Muscle of leg (tissue), 16 donors: ENCODE results near the gene KIR3DL2. TPM values are rescaled to one million over a fixed set of nuclear protein-coding genes. Genes with fewer than 3 reads are reported as not detected.
"Not testable (repeated sequence)": the region's sequence is repeated elsewhere in the genome, so short reads cannot be mapped to it uniquely, and the experiment has no call there.

Source experiments
- DNase-seq: peaks from one replicate; pipeline ENCODE4 v3.0.0; 2013
- H3K27ac ChIP-seq: one replicate; pipeline ENCODE4 v1.5.1; 2013; ENCODE audit warnings: mild to moderate bottlenecking, low read length, control low read depth
- H3K27me3 ChIP-seq: one replicate; pipeline ENCODE4 v1.6.1; 2013; ENCODE audit warnings: low read length; ENCODE audit not compliant: control insufficient read depth, insufficient read depth
- H3K36me3 ChIP-seq: one replicate; pipeline ENCODE4 v1.6.1; 2013; ENCODE audit warnings: low read length; ENCODE audit not compliant: control insufficient read depth, insufficient read depth
- H3K4me1 ChIP-seq: one replicate; pipeline ENCODE4 v1.6.1; 2013; ENCODE audit warnings: low read length; ENCODE audit not compliant: control insufficient read depth, insufficient read depth
- H3K4me3 ChIP-seq: one replicate; pipeline ENCODE4 v1.5.1; 2013; ENCODE audit warnings: low read length, control low read depth
- H3K9me3 ChIP-seq: replicated peaks from 2 replicates; pipeline ENCODE4 v1.6.1; 2013; ENCODE audit warnings: low read depth, low read length; ENCODE audit not compliant: control insufficient read depth
- WGBS: methylation state at CpG from one replicate; pipeline ENCODE4 v1.1.5; 2013; ENCODE audit warnings: missing lambda C conversion rate; ENCODE audit not compliant: insufficient coverage; 5-methylcytosine and 5-hydroxymethylcytosine counted together
- long read RNA-seq, 11 donors: transcript quantifications; one replicate each; lab custom pipeline, GENCODE V29; 2026
- polyA plus RNA-seq, 8 donors: library from polyadenylated mRNA; unstranded; fragments of 120-200 nt; gene quantifications; one replicate each; pipeline versions ENCODE4 v1.2.1 to v1.2.3, GENCODE V29; 2013; ENCODE audit warnings: inconsistent platforms in 1 of 8, low replicate concordance in 1 of 8; ENCODE audit not compliant: insufficient read length in 8 of 8, insufficient read depth in 1 of 8
- total RNA-seq: library from RNA; stranded (reverse); fragments of 120-200 nt; gene quantifications from one replicate; pipeline ENCODE4 v1.2.4, GENCODE V29; 2013

The KIR3DL2 gene
- total RNA-seq, result not detected
- not detected for polyA plus RNA-seq
- long read RNA-seq, donor 1, result 0 reads
- long read RNA-seq, donor 2, result 0 reads
- long read RNA-seq, donor 3, result 0 reads
- long read RNA-seq, donor 4, result 0 reads
- long read RNA-seq, donor 5, result 0 reads
- long read RNA-seq, donor 6, result 0 reads
- long read RNA-seq, donor 7, result 0 reads
- long read RNA-seq, donor 8, result 0 reads
- long read RNA-seq, donor 9, result 0 reads
- long read RNA-seq, donor 10, result 0 reads
- long read RNA-seq, donor 11, result 0 reads

GRCh38 chr19:54850061-54850640 lies at the start of gene KIR3DL2:
Gene KIR3DL2 (plus strand): TSS chr19:54850443. CDS start chr19:54850476, 33 bp downstream.
- not testable (repeated sequence) for H3K27ac ChIP-seq, H3K36me3 ChIP-seq, H3K4me3 ChIP-seq, H3K4me1 ChIP-seq, DNase-seq, H3K27me3 ChIP-seq
- H3K9me3 ChIP-seq, result peaks cover 10% of the 10 kb centered on the region
- 87% methylated on average over 10 of the region's 16 CpGs for WGBS

- H3K9me3 ChIP-seq, result peaks cover 20% of the 10 kb centered on the region
- DNase-seq, result no peak
- no peaks in the 10 kb centered on the region for H3K27me3 ChIP-seq
- no peaks in the 10 kb centered on the region for H3K36me3 ChIP-seq
- H3K27ac ChIP-seq, result no peak within 1 kb of the TSS
- 93% methylated on average over 3 of the region's 10 CpGs for WGBS
- H3K4me1 ChIP-seq, result no peaks in the 10 kb centered on the region
- no peak within 1 kb of the TSS for H3K4me3 ChIP-seq
Observed at GRCh38 chr19:54803410-54803809, 46.8 kb upstream of the KIR3DL2 start, which contains the start of gene KIR2DL4. Gene KIR2DL4 (plus strand): TSS chr19:54803610. CDS start chr19:54803652, 42 bp downstream.

GRCh38 chr19:54804101-54804500 lies 46.1 kb upstream of the KIR3DL2 start:
- H3K27me3 ChIP-seq, result no peaks in the 10 kb centered on the region
- H3K4me1 ChIP-seq, result no peaks in the 10 kb centered on the region
- H3K36me3 ChIP-seq, result no peaks in the 10 kb centered on the region
- no peak overlapping the region for H3K27ac ChIP-seq
- WGBS, result 63% methylated on average over 3 of the region's 5 CpGs
- H3K4me3 ChIP-seq, result no peak overlapping the region
- DNase-seq, result no peak
- H3K9me3 ChIP-seq, result peaks cover 23% of the 10 kb centered on the region

- Histone ChIP-seq H3K9me3 (peaks cover 28% of the 10 kb centered on the region), H3K4me3 (no peak overlapping the region), H3K27ac (no peak overlapping the region), H3K36me3 (no peaks in the 10 kb centered on the region), H3K27me3 (no peaks in the 10 kb centered on the region), H3K4me1 (no peaks in the 10 kb centered on the region)
- no peak for DNase-seq
- WGBS, result 95% methylated on average over 7 of the region's 10 CpGs
Observed at GRCh38 chr19:54804571-54804970, 45.7 kb upstream of the KIR3DL2 start.

- H3K4me1 ChIP-seq, result no peaks in the 10 kb centered on the region
- DNase-seq, result no peak
- no peaks in the 10 kb centered on the region for H3K36me3 ChIP-seq
- WGBS, result 90% methylated on average over 12 of the region's 14 CpGs
- no peak overlapping the region for H3K4me3 ChIP-seq
- H3K27ac ChIP-seq, result no peak overlapping the region
- no peaks in the 10 kb centered on the region for H3K27me3 ChIP-seq
- H3K9me3 ChIP-seq, result peaks cover 30% of the 10 kb centered on the region
Observed at GRCh38 chr19:54805665-54806515, 44.4 kb upstream of the KIR3DL2 start.

- no peak overlapping the region for H3K27ac ChIP-seq
- H3K36me3 ChIP-seq, result no peaks in the 10 kb centered on the region
- WGBS, result no CpG with 5 or more reads among the region's 2 CpGs
- no peaks in the 10 kb centered on the region for H3K27me3 ChIP-seq
- no peaks in the 10 kb centered on the region for H3K4me1 ChIP-seq
- DNase-seq, result no peak
- H3K9me3 ChIP-seq, result peaks cover 30% of the 10 kb centered on the region
- H3K4me3 ChIP-seq, result no peak overlapping the region
Observed at GRCh38 chr19:54806516-54806838, 43.8 kb upstream of the KIR3DL2 start.

- H3K4me1 ChIP-seq, H3K36me3 ChIP-seq, H3K27ac ChIP-seq, H3K4me3 ChIP-seq, DNase-seq, H3K27me3 ChIP-seq: not testable (repeated sequence)
- WGBS, result no CpG with 5 or more reads among the region's 3 CpGs
- peaks cover 14% of the 10 kb centered on the region for H3K9me3 ChIP-seq
Observed at GRCh38 chr19:54814571-54814970, 35.7 kb upstream of the KIR3DL2 start.

- 82% methylated on average over 13 of the region's 17 CpGs for WGBS
- not testable (repeated sequence) for H3K27me3 ChIP-seq, H3K36me3 ChIP-seq, H3K27ac ChIP-seq, DNase-seq, H3K4me3 ChIP-seq, H3K4me1 ChIP-seq
- H3K9me3 ChIP-seq, result peaks cover 12% of the 10 kb centered on the region
Observed at GRCh38 chr19:54816251-54816650, 34.0 kb upstream of the KIR3DL2 start, which contains the start of gene KIR3DL1. Gene KIR3DL1 (plus strand): TSS chr19:54816468.

- H3K4me3 ChIP-seq, result no peak overlapping the region
- H3K36me3 ChIP-seq, result no peaks in the 10 kb centered on the region
- no peak for DNase-seq
- peaks cover 13% of the 10 kb centered on the region for H3K9me3 ChIP-seq
- 81% methylated on average over 9 of the region's 15 CpGs for whole genome bisulfite sequencing
- no peaks in the 10 kb centered on the region for H3K4me1 ChIP-seq
- H3K27ac ChIP-seq, result no peak overlapping the region
- no peaks in the 10 kb centered on the region for H3K27me3 ChIP-seq
Observed at GRCh38 chr19:54817670-54818536, 32.3 kb upstream of the KIR3DL2 start.
